NCI-H2196 (cell line): ENCODE data around the gene ELMO2.

ENCODE experiments used
- DNase-seq: peaks from one replicate; lab custom pipeline; 2025; ENCODE audit not compliant: unreplicated experiment; lab: John Stamatoyannopoulos, UW

The ELMO2 gene

GRCh38 chr20:46367967-46368901, 38.2 kb downstream of the ELMO2 start:
- peak; percentile 63 for DNase-seq

- no peak for DNase-seq
These were observed 39.2 kb downstream of the ELMO2 start for GRCh38 chr20:46367234-46367633.

GRCh38 chr20:46366826-46367225, 39.6 kb downstream of the ELMO2 start:
- DNase-seq: no peak

GRCh38 chr20:46365487-46366220, 40.8 kb downstream of the ELMO2 start:
- no peak for DNase-seq

- no peak for DNase-seq
These were observed 41.5 kb downstream of the ELMO2 start for GRCh38 chr20:46364670-46365486.

- peak; percentile 90 for DNase-seq
These were observed 42.3 kb downstream of the ELMO2 start for GRCh38 chr20:46363874-46364669.

- DNase-seq: no peak
These were observed 43.2 kb downstream of the ELMO2 start for GRCh38 chr20:46362921-46363867.

GRCh38 chr20:46361811-46362210, 44.6 kb downstream of the ELMO2 start:
- DNase-seq: no peak

GRCh38 chr20:46361381-46361780, 45.0 kb downstream of the ELMO2 start:
- DNase-seq: no peak

GRCh38 chr20:46359233-46359751, 47.1 kb downstream of the ELMO2 start:
- no peak for DNase-seq

GRCh38 chr20:46358346-46359058, 47.9 kb downstream of the ELMO2 start:
- DNase-seq: no peak

- no peak for DNase-seq
These were observed 49.3 kb downstream of the ELMO2 start for GRCh38 chr20:46357030-46357514.

- no peak for DNase-seq
These were observed 50.0 kb downstream of the ELMO2 start for GRCh38 chr20:46356195-46357029.

- no peak for DNase-seq
These were observed 50.6 kb downstream of the ELMO2 start for GRCh38 chr20:46355778-46356177.

- no peak for DNase-seq
These were observed 51.3 kb downstream of the ELMO2 start for GRCh38 chr20:46354920-46355654.

- no peak for DNase-seq
These were observed 52.2 kb downstream of the ELMO2 start for GRCh38 chr20:46354207-46354555.
